Activated T-helper 1 cell treated with Interleukin-2 at 50 U/mL for 16 hours (primary cell): ENCODE measurements around the gene RAD52.
"Not testable (repeated sequence)": the region's sequence is repeated elsewhere in the genome, so short reads cannot be mapped to it uniquely, and the experiment has no call there.

Experiments used
- DNase-seq: peaks from one replicate; pipeline ENCODE4 v3.0.0-alpha.2; 2020; ENCODE audit warnings: low read depth

The RAD52 gene

GRCh38 chr12:966724-967123 lies 17.2 kb upstream of the RAD52 start:
- DNase-seq = no peak

GRCh38 chr12:958588-959123 lies 9.2 kb upstream of the RAD52 start:
- no peak for DNase-seq

- DNase-seq = no peak
These were observed 6.4 kb upstream of the RAD52 start for GRCh38 chr12:955939-956338.

GRCh38 chr12:954741-955140 lies 5.2 kb upstream of the RAD52 start:
- DNase-seq = no peak

GRCh38 chr12:953776-954175 lies 4.3 kb upstream of the RAD52 start:
- DNase-seq = no peak

- no peak for DNase-seq
These were observed 1.7 kb upstream of the RAD52 start for GRCh38 chr12:951176-951575.

- no peak for DNase-seq
These were observed 1.3 kb downstream of the RAD52 start for GRCh38 chr12:948238-948637.

- DNase-seq = no peak
These were observed 2.9 kb downstream of the RAD52 start for GRCh38 chr12:946631-947030.

GRCh38 chr12:946212-946611 lies 3.3 kb downstream of the RAD52 start:
- no peak for DNase-seq

- DNase-seq = no peak
These were observed 5.3 kb downstream of the RAD52 start for GRCh38 chr12:944211-944610.

GRCh38 chr12:943051-943450 lies 6.4 kb downstream of the RAD52 start:
- DNase-seq = no peak

GRCh38 chr12:938810-939209 lies 10.7 kb downstream of the RAD52 start:
- DNase-seq = no peak

GRCh38 chr12:936377-937345 lies 12.8 kb downstream of the RAD52 start:
- DNase-seq = no peak

- not testable (repeated sequence) for DNase-seq
These were observed 13.6 kb downstream of the RAD52 start for GRCh38 chr12:935891-936290.

GRCh38 chr12:931591-931990 lies 17.9 kb downstream of the RAD52 start:
- DNase-seq = no peak

- no peak for DNase-seq
These were observed 18.4 kb downstream of the RAD52 start for GRCh38 chr12:931060-931459.

GRCh38 chr12:926641-927040 lies 22.9 kb downstream of the RAD52 start:
- DNase-seq = no peak

GRCh38 chr12:922285-922684 lies 27.2 kb downstream of the RAD52 start:
- no peak for DNase-seq

GRCh38 chr12:920676-921075 lies 28.8 kb downstream of the RAD52 start:
- DNase-seq = no peak

- DNase-seq = no peak
These were observed 32.6 kb downstream of the RAD52 start for GRCh38 chr12:916712-917445.

- DNase-seq = peak; percentile 4
These were observed 33.3 kb downstream of the RAD52 start for GRCh38 chr12:916240-916639.

GRCh38 chr12:915090-915489 lies 34.4 kb downstream of the RAD52 start:
- no peak for DNase-seq
